ENCODE measurements around the gene RAB37. TPM values are rescaled to one million over a fixed set of nuclear protein-coding genes. Genes with fewer than 3 reads are reported as not detected.

The RAB37 gene, protein sequence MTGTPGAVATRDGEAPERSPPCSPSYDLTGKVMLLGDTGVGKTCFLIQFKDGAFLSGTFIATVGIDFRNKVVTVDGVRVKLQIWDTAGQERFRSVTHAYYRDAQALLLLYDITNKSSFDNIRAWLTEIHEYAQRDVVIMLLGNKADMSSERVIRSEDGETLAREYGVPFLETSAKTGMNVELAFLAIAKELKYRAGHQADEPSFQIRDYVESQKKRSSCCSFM
- 0.20 and 0.22 TPM in 2 replicates for total RNA-seq

DNA sequence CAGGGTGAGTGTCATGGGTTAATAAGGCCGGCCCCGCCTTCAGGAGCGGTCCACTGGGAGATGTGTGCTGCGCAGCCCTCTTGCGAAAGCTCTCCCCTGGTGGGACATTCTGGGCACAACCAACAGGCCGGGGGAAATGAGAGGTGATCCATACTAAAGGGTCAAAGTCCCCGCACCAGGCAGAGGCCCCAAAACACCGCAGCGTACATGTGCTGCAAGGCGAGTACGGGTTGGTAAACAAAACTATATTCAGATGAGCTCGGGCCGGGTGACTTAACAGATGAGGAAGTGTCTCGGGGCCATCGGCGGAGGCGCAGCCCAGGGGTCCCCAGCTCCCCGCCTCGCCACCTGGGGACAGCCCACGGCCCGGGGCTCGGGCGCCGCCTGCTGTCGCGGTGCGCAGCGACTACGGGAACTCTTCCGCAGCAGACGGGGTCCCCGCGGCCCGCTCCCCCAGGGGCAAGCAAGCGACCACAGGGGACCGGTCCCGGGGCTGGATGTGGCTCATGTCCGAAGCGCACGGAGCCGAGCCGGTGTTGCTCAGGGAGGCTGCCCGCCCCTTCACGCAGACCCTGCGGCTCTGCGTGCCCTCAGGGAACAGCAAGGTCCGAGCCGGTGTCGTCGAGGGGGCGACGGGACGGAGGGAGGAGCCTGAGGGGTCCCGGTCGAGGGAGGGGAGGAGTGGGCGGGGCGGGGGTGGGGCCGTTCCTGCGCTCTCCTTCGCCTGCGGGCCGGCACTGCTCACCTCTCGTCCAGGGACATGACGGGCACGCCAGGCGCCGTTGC is at the start of gene RAB37:
Gene RAB37, plus strand, starts transcription at position 744 of the 786 bp plus-strand sequence. Its CDS starts 17 bp downstream, at position 761.
- no peak for DNase-seq (ENCODE audit: low read depth in 2 of 2)

DNA sequence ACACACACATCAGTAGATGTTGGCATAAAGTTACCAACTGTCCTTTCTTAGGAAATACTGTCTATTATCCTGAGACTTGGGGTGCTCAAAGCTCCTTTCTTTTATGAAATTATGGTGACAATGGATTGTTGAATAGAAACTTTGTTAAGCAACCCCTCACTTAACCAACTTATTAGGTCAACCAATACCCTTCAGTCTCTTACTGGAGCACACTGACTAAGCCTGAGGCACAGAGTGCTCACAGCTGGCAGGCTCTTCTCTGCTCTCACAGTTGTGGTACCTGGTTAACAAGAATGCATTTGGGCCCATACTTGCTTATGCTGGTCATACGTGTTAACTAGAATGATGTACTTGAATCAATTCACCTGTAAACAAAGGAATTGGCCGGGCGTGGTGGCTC is 49.2 kb upstream of the RAB37 start:
- DNase-seq (ENCODE audit: low read depth in 2 of 2) = no peak

DNA sequence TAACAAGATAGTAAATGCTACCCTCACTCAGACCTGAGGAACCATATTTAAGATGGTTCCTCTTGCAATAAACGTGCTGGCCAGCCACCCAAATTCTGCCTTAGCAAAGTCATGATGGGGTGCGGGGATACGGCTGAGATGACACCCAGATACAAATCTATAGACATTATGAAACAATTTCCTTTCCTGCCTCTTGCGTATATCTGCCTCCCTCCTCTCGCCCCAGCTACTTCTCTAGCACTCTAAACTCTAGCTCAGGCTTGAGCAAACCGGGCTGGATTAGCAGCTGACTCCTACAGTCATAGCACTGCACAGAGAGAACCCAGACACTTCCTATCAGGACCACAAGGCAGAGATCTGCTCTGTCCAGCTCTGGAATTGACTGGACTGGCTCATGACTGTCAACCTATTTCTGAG is 46.6 kb upstream of the RAB37 start:
- no peak for DNase-seq (ENCODE audit: low read depth in 2 of 2)

DNA sequence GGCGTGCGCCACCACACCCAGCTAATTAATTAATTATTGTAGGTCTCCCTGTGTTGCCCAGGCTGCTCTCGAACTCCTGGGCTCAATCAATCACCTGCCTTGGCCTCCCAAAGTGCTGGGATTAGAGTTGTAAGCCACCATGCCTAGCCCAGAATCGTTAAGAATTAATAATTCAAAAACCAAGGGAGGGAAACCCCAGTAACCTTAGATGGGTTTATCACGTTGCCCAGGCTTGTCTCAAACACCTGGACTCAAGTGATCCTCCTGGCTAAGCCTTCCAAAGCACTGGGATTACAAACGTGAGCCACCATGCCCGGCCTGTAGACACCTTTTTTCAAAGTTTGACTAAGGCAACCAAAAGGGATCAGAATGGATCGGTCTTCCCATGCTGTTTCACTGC is 45.9 kb upstream of the RAB37 start:
- no peak for DNase-seq (ENCODE audit: low read depth in 2 of 2)

DNA sequence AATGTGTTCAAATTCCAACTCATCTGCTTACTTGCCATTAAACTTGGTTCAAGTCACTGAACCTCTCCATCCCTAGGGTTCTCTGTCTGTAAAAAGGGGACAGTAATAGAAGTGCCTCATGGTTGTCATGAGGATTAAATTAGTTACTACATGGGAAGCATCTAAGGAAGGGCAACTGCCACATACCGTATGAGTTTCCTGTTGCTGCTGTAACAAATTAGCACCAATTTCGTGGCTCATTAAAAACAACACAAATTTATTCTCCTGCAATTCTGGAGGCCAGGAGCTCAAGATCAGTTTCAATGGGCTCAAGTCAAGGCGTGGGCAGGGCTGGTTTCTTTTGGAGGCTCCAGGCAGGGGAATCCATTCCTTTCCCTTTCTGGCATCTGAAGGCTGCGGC is 43.0 kb upstream of the RAB37 start:
- DNase-seq (ENCODE audit: low read depth in 2 of 2) = no peak

DNA sequence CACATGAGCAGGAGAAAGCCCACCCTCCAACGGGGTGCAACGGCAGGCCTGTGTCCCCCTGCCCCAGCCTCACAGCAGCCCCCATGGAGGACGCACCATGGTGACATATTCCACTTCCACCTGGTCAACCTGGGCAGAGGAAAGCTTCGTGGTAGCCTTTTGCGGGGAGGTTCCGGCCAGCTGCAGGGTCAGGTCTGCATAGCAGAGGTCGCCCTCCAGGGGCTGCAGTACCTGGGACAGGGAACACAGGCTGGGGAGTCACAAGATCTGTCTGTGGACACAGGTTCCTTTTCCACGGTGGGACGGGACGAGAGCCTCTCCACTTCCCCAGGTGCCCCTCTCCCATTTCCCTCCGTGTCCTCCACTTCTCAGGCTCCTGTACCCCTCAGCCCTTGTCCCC is 41.4 kb upstream of the RAB37 start:
- DNase-seq (ENCODE audit: low read depth in 2 of 2) = no peak

DNA sequence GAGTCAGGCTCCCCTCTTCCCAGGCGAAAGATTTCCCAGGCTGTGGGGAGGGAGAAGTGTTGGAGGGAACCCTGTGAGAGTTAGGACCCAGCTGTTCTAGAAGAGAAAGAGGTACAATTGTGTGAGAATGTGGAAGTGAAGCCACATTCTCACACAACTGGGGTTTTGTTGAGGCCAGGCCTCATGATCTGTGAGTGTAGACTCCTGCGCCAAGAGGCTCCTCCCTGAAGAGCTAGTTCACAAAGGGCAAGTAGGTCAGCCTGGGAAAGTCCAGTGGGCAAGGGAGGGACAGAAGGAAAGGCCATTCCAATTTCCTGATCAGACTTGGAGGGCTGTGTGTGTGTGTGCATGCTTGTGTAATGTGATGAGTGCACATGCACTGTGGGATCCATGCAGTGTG is 39.5 kb upstream of the RAB37 start:
- no peak for DNase-seq (ENCODE audit: low read depth in 2 of 2)

DNA sequence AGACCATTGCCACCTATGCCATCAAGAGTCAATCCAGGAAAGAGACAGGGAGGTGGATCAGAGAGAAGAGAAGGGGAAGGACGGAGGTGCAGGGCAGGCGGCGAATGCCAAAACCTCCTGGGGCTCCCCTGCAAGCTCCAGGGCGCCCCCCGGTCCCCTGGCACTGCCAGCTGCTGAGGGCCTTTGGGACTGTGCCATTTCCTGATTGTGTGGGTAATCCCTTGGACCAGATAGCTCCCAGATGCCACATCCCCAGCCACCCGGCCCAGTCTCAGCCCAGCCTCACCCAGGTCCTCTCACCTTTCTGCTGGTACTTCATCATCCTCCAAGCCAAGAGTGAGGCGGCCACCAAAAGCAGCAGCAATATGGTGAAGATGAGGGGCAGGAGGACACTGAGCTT is 39.0 kb upstream of the RAB37 start:
- DNase-seq (ENCODE audit: low read depth in 2 of 2) = no peak

DNA sequence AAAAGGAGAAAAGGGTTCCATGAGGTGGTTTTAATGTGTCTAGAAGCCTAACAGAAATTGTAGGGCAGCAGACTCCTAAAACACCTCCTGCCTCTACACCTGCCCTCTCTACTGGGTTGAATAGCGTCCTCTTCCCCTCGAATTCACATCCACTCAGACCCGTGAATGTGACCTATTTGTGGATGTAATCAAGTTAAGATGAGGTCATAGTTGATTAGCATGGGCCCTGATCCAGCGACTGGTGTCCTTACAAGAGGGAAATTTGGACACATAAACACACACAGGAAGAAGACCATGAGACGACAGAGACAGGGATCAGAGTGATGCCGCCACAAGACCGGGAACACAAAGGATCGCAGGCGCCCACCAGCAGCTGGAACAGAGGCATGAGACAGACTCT is 37.8 kb upstream of the RAB37 start:
- DNase-seq (ENCODE audit: low read depth in 2 of 2) = no peak

DNA sequence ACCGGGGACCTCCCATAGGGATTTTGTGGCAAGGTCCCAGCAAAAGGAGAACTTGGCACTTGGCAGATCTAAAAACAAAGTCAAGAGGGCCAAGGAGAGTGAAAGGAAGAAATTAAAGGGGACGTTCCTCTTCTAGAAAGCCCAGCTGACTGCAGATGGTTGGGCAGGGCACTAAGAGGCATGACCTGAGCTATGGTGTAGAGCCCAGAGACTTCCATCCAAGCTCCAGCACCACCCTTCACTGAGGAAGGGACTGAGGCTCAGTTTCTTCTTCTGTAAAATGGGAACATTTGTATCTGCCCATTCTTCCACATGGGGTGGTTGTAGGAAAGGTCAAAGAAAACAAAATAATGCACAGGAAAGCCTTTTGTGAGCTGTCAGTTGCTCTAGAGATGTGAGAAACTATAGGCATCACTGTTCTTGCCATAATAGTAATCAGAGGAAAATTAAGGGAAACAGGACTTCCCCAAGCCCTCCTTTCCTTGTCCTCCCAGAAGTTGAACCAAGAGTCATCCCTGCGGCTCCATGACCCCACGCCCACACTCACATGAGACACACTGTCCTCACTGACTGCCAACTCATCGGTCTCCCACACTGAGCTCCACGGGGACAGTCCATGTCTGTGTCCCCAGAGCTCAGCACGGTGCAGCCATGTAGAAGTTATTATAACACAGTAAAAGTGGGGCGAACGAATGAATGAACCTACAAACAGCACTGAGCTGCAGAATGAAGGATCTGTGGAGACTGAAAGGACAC is 34.8 kb upstream of the RAB37 start:
- no peak for DNase-seq (ENCODE audit: low read depth in 2 of 2)

DNA sequence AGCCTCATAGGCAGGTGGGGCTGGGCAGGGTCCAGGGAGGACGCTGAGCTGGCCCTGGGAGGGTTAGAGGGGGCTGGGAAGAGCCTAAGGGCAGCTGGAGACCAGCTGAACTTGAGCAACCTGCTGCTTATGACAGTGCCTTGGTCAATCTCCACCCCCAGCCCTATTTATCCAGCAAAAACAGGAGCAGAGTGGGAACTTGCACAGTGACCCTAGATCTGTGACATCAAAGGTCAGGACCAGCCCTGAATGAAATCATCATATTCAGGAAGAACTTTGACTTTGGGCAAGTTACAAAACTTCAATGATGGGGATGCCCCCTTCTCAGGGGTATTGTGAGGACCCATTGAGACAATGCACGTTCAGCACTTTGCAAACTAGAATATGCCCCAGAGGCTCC is 33.7 kb upstream of the RAB37 start:
- no peak for DNase-seq (ENCODE audit: low read depth in 2 of 2)

DNA sequence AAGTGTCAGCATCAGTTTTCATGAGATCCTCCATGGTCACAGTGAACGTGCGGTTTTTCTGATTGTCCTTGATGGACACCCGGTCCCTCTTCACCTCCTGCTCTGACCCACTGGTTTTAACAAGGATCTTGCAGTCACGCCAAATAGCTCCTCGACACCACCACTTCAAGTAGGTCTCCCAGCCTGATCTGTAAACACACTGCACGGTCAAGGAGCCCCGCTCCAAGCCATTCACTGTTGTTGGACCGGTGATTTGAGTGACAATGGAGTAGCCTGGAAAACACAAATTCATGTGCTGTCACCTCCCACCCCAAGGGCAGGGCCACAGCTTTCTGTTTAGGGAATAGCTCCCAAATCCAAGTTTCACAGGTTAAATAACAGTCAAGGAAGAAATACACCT is 32.5 kb upstream of the RAB37 start:
- DNase-seq (ENCODE audit: low read depth in 2 of 2) = no peak

DNA sequence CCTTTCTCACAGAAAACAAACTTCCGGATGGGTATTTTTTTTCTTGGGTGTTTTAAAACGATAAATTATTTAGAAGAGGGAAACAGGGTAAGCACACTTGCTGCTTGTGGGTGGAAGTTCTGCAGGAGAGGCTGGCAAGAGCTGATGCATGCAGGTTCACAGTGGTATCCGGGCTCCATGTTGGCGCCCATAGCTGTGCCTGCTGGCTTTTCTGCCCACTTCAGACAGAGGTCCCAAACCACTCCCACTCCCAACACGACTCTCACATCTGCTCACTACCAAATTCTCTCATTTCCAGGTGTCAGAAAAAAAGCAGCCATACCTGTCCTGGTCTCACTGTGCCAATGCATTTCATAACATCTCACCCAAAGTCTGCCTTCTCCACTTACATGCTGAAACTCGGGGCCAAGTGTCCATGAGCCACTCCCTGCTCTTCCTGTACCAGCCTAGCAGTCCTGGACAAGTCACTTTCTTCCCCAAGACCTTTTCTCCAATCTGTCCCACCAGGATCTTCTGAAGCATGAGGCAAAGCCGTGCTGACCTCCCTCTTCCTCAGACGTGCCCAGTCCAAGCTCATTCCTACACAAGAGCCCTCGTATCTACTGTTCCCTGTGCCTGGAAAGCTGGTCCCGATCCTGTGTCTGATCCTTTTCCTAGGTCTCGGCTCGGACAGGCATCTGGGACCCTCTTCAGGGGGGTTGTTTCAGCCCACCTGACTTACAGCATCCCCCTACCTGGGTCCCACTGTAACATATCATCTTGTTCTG is 25.8 kb upstream of the RAB37 start:
- DNase-seq (ENCODE audit: low read depth in 2 of 2) = no peak

DNA sequence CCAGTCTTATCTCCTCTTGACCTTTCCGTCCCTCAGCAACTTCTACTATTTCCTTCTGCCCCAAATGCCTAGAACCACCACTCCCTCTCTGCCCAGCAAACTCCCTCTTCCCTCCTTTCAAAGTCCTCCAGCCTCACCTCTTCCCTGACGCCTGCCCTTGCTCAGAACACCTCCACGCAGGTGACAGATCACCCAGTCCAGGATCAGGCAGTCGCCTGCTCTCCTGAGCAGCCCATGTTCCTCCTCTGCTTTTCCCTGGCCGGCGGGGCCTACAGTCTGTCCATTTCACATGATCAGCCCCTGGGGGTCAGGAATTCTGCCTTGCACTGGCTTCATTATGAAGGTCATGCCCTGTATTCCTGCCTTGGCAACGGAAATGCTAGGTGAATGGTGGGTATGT is 24.8 kb upstream of the RAB37 start:
- no peak for DNase-seq (ENCODE audit: low read depth in 2 of 2)

DNA sequence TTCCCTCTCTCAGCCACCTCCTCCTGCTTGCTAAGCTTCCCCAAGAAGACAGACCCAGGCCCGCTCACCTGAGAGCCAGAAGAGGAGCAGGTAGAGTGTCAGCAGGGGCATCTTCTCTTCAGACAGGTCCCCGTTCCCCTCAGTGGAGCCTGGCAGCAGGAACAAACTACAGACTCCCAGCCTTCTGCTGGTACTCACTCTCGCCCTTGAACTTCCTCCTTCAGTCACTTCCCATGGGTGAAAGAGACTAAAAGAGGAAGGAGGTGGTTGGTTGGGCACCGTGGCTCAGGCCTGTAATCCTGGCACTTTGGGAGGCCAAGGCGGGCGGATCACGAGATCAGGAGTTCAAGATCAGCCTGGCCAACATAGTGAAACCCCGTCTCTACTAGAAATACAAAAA is 24.3 kb upstream of the RAB37 start, which contains the start of gene CD300LF:
Gene CD300LF, minus strand, starts transcription at position 168 of the 400 bp plus-strand sequence. Its CDS starts 57 bp downstream, at position 111.
- no peak for DNase-seq (ENCODE audit: low read depth in 2 of 2)

DNA sequence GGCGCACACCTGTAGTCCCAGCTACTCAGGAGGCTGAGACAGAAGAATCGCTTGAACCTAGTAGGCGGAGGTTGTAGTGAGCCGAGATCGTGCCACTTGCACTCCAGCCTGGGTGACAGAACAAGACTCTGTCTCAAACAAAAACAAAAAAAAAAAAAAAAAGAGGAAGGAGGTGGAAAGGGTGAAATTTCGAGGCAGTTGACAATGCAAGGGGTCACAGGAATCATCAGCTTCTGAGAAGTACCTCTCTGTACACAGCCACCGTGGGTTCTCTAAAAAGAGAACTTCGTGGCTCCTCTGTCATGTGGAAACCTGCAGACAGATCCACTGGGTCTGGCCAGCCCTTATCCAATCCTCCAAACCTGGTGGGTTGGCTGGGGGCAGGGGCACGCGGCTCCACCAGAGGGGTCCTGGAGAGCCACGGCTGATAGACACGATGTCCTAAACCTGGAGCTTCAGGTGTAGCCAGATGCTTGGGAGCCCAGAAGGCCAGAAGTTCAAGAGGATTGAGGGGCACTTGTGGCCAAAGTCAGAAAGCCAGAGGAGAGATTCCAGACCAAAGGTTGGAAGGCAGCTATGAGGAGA is 23.8 kb upstream of the RAB37 start:
- no peak for DNase-seq (ENCODE audit: low read depth in 2 of 2)

DNA sequence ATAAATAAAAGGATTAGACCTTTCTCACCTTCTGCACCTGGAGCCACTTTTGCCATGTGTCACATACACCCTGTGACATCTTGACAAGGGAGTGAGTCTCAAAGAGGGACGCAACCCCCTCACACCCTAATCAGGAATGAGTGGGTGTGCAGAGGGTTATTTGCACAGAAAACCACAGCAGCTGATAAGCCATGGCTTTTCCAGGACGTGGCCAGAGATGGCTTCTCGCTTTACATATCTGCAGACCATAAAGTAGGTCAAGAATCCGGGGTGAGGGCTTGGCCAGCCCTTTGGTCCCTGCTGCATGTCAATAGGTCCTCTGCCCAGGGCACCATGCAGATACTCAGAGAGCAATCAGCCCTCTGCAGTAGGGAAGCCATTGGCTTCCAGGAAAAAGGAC is 21.9 kb upstream of the RAB37 start:
- DNase-seq (ENCODE audit: low read depth in 2 of 2) = no peak

DNA sequence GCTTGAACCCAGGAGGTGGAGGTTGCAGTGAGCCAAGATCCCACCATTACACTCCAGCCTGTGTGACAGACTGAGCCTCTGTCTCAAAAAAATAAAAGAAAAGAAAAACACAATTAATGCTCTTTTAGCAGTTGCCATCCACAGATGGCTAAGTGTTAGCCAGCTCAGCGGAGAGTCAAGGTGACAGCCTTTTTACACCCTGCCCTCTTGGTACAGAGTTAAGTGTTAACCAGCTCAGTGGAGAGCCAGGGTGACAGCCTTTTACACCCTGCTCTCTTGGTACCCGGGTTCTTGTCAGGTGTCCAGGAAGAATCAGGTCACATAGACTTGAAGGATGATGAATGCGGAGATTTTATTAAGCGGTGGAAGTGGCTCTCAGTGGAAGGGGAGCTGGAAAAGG is 16.6 kb upstream of the RAB37 start:
- DNase-seq (ENCODE audit: low read depth in 2 of 2) = no peak

DNA sequence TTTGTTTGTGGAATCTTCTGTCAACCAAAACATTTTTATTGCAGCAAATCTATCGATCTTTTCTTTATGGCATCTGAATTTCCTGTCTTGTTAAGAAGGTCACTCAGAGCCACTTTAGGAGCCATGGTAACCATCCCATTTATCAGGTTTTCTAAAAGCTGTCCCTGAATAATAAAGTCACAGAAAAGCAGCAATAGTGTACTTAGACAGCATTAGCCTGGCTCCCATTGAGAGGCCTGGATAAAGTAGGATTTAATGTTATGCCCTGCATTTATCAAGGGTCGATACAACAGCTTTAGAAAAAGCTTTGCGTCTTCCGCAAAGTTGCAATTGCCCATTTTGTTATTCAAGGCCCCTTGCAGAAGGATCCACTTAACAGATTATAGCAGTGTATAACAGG is 14.3 kb upstream of the RAB37 start:
- no peak for DNase-seq (ENCODE audit: low read depth in 2 of 2)

DNA sequence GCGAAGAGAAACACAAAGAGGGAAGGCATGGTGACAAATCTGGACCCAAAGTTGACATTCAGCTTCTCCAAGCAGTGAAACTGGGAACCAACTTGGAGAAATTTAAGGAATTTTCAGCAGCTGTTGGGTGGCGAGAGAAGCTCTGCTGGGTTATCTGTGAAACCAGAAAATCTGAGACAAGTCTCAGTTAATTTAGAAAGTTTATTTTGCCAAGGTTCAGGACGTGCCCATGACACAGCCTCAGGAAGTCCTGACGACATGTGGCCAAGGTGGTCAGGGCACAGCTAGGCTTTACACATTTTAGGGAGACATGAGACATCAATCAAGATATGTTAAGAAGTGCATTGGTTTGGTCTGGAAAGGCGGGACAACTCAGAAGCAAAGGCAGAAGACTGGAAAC is 13.2 kb upstream of the RAB37 start:
- no peak for DNase-seq (ENCODE audit: low read depth in 2 of 2)

DNA sequence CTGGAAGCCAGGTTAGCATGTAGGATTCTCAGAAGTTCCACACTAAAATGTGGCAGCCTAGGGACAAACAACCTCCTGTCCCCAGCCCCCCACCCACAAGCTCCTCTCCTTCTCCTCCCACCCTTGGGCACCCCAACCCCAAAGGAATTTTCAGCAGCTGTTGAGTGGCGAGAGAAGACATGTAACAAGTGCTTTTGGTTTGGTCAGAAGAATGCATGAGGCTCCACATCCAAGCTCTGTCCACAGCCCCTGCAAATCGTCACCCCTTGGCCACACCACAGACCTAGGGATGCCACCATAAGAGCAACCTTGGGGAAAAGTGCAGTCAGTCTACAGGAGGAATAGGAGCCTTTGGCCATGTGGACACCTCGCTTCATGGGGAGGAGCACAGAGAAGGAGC is 11.9 kb upstream of the RAB37 start:
- DNase-seq (ENCODE audit: low read depth in 2 of 2) = no peak
